SK-N-SH (cell line): Measurements from ENCODE around the gene ITGA1.
A peak's percentile ranks its signal among the peaks of the same experiment; 100 is the strongest.

Experiments
- EZH2phosphoT487 ChIP-seq: fragments of 200-600 bp; sonication (generic); IDR thresholded peaks from 2 replicates; pipeline ENCODE4 v1.6.1; 2017; ENCODE audit warnings: low read depth, mixed run types, mild to moderate bottlenecking, antibody characterized with exemption, moderate library complexity, borderline replicate concordance
- FOXJ3 ChIP-seq: sonication (generic); formaldehyde crosslinking; IDR thresholded peaks from 2 replicates; pipeline ENCODE4 v1.5.1; 2020; ENCODE audit warnings: mild to moderate bottlenecking, missing genetic modification reagents
- GABPA ChIP-seq: IDR thresholded peaks from 2 replicates; pipeline ENCODE4 v1.4.0; 2012; ENCODE audit warnings: low read depth, mild to moderate bottlenecking
- MAX ChIP-seq: IDR thresholded peaks from 2 replicates; pipeline ENCODE4 v1.4.0; 2012; ENCODE audit warnings: low read depth
- TAF1 ChIP-seq: IDR thresholded peaks from 2 replicates; pipeline ENCODE4 v1.6.1; 2012; ENCODE audit warnings: low read depth, mild to moderate bottlenecking, low read length, moderate library complexity, borderline replicate concordance
- TEAD4 ChIP-seq: IDR thresholded peaks from 2 replicates; pipeline ENCODE4 v1.4.0; 2012; ENCODE audit warnings: mild to moderate bottlenecking, borderline replicate concordance; ENCODE audit not compliant: insufficient read depth
- USF2 ChIP-seq: fragments of 150-350 bp; IDR thresholded peaks from 2 replicates; pipeline ENCODE4 v1.6.1; 2017; ENCODE audit warnings: antibody characterized with exemption, low read length, low read depth, borderline replicate concordance
- TF ChIP-seq, protein P1 (sequence below): fragments of 200-600 bp; sonication (generic); IDR thresholded peaks from 2 replicates; pipeline ENCODE4 v1.6.1; 2017; ENCODE audit warnings: antibody characterized with exemption, mild to moderate bottlenecking, moderate library complexity
- TF ChIP-seq, protein P2 (sequence below): IDR thresholded peaks from 2 replicates; pipeline ENCODE4 v1.6.1; 2012; ENCODE audit warnings: mild to moderate bottlenecking, low read depth, low read length, moderate library complexity

DNA sequence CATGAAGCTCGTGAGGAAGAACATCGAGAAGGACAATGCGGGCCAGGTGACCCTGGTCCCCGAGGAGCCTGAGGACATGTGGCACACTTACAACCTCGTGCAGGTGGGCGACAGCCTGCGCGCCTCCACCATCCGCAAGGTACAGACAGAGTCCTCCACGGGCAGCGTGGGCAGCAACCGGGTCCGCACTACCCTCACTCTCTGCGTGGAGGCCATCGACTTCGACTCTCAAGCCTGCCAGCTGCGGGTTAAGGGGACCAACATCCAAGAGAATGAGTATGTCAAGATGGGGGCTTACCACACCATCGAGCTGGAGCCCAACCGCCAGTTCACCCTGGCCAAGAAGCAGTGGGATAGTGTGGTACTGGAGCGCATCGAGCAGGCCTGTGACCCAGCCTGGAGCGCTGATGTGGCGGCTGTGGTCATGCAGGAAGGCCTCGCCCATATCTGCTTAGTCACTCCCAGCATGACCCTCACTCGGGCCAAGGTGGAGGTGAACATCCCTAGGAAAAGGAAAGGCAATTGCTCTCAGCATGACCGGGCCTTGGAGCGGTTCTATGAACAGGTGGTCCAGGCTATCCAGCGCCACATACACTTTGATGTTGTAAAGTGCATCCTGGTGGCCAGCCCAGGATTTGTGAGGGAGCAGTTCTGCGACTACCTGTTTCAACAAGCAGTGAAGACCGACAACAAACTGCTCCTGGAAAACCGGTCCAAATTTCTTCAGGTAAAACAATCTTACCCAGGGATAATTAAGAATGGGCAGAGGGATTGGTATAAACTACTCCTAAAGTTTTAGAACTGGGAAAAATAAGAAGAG, 12.9 kb downstream of the ITGA1 start:
- TF ChIP-seq, protein P1, sequence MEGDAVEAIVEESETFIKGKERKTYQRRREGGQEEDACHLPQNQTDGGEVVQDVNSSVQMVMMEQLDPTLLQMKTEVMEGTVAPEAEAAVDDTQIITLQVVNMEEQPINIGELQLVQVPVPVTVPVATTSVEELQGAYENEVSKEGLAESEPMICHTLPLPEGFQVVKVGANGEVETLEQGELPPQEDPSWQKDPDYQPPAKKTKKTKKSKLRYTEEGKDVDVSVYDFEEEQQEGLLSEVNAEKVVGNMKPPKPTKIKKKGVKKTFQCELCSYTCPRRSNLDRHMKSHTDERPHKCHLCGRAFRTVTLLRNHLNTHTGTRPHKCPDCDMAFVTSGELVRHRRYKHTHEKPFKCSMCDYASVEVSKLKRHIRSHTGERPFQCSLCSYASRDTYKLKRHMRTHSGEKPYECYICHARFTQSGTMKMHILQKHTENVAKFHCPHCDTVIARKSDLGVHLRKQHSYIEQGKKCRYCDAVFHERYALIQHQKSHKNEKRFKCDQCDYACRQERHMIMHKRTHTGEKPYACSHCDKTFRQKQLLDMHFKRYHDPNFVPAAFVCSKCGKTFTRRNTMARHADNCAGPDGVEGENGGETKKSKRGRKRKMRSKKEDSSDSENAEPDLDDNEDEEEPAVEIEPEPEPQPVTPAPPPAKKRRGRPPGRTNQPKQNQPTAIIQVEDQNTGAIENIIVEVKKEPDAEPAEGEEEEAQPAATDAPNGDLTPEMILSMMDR: peak; percentile 36
- TF ChIP-seq FOXJ3 (CRISPR knock-in tag) (no peak), GABPA (no peak; the same call in 1 of the 2 replicates), TEAD4 (no peak), TAF1 (no peak; the same call in 1 of the 2 replicates), USF2 (no peak), EZH2phosphoT487 (no peak), MAX (peak; percentile 46)
- TF ChIP-seq, protein P2, sequence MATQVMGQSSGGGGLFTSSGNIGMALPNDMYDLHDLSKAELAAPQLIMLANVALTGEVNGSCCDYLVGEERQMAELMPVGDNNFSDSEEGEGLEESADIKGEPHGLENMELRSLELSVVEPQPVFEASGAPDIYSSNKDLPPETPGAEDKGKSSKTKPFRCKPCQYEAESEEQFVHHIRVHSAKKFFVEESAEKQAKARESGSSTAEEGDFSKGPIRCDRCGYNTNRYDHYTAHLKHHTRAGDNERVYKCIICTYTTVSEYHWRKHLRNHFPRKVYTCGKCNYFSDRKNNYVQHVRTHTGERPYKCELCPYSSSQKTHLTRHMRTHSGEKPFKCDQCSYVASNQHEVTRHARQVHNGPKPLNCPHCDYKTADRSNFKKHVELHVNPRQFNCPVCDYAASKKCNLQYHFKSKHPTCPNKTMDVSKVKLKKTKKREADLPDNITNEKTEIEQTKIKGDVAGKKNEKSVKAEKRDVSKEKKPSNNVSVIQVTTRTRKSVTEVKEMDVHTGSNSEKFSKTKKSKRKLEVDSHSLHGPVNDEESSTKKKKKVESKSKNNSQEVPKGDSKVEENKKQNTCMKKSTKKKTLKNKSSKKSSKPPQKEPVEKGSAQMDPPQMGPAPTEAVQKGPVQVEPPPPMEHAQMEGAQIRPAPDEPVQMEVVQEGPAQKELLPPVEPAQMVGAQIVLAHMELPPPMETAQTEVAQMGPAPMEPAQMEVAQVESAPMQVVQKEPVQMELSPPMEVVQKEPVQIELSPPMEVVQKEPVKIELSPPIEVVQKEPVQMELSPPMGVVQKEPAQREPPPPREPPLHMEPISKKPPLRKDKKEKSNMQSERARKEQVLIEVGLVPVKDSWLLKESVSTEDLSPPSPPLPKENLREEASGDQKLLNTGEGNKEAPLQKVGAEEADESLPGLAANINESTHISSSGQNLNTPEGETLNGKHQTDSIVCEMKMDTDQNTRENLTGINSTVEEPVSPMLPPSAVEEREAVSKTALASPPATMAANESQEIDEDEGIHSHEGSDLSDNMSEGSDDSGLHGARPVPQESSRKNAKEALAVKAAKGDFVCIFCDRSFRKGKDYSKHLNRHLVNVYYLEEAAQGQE: no peak
